ENCODE results near the gene SLC16A3. TPM values are rescaled to one million over a fixed set of nuclear protein-coding genes. Genes with fewer than 3 reads are reported as not detected.

Gene SLC16A3
- total RNA-seq, 1 donor from 2014 or later = 142 TPM

DNA sequence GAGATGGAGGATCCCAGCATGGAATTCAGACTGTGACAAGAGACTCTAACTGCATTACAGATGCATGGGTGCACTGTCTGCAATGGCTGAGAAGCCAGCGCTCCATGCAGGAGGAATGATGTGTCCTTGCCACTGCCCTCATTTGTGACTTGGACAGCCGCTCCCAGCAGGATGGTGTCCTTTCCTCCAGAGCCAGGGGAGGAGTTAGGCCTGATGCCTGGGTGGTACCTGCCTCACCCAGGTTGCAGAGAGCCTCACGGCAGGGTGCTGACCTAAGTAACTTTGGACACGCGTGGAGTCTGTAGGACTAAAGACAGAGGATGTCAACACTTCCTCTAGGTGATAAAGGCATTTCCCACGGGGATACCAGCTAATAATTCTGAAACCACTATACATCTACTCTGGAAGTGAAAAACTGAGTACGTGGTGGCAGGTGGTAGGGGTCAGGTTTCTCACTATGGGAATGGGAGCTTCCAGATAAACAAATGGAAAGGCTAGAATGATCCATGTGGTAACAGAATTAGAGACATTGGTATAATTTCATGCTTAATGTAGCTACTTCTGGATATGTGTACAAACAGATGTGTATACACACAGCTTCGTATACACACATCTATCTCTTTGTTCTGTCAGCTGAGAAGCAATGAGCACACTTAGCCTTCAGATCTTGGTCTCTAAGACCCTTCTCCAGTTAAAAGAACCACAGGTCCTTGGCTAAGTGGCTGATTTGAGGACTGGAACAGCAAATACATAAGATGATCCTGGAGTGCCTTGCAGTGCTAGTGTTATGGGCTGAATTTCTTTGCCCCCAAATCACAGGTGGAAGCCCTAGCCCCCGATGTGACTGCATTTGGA lies 58.4 kb downstream of the SLC16A3 start:
- no peak for DNase-seq

DNA sequence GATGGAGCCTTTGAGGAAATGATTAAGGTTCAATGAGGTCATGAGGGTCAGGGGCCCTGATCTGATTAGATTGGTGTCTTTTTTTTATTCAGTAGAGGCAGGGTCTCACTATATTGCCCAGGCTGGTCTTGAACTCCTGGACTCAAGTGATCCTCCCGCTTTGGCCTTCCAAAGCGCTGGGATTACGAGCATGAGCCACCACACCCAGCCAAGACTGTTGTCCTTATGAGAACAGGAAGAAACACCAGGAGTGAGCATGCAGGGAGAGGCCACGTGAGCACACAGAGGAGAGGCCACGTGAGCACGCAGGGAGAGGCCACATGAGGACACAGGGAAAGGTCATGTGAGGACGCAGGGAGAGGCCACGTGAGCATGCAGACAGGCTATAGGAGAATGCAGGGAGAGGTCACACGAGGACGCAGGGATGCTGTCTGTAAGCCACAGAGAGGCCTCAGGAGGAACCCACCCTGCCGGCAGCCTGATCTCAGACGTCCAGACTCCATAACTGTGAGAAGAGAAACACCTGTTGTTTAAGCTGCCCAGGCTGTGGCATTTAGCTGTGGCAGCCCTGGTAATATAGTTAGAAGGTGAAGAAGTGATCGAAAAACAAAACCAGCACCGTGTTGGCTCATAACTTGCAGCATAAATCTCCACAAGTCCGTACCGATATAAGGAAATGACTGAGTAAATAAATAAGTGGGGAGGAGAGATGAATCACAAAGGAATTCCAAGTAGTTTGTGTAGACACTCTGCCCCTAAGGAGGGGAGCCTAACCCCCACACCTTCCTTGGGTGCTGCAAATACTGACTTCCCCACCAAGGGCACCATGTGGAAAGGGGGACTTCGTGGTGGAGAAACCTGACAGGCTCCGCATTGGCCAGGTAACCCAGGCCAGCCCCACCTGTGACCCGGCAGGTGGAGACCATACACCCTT lies 59.3 kb downstream of the SLC16A3 start:
- no peak for DNase-seq

Other genes with a start within 250 kb of the SLC16A3 start
- 31.2 TPM for gene CENPX, start 206.2 kb upstream of the SLC16A3 start, total RNA-seq
- gene LRRC45, start 205.7 kb upstream of the SLC16A3 start, total RNA-seq = 8.5 TPM
- 7.4 TPM for gene RAC3, start 197.4 kb upstream of the SLC16A3 start, total RNA-seq
- gene DCXR, start 191.3 kb upstream of the SLC16A3 start, total RNA-seq = 36.7 TPM
- 35.7 TPM for gene RFNG, start 177.2 kb upstream of the SLC16A3 start, total RNA-seq
- 70.5 TPM for gene GPS1, start 177.1 kb upstream of the SLC16A3 start, total RNA-seq
- 45.1 TPM for gene DUS1L, start 163.2 kb upstream of the SLC16A3 start, total RNA-seq
- gene FASN, start 130.8 kb upstream of the SLC16A3 start, total RNA-seq = 33.8 TPM
- 24.7 TPM for gene CCDC57, start 16.2 kb upstream of the SLC16A3 start, total RNA-seq
- gene CSNK1D, start 44.7 kb downstream of the SLC16A3 start, total RNA-seq = 72.8 TPM
- 0.72 TPM for gene CD7, start 88.6 kb downstream of the SLC16A3 start, total RNA-seq
- 12.6 TPM for gene SECTM1, start 104.7 kb downstream of the SLC16A3 start, total RNA-seq
- gene TEX19, start 130.2 kb downstream of the SLC16A3 start, total RNA-seq = not detected
- 5.8 TPM for gene UTS2R, start 142.7 kb downstream of the SLC16A3 start, total RNA-seq
- 26.4 TPM for gene HEXD, start 189.3 kb downstream of the SLC16A3 start, total RNA-seq
- gene OGFOD3, start 189.5 kb downstream of the SLC16A3 start, total RNA-seq = 22.8 TPM
- 36.6 TPM for gene CYBC1, start 221.7 kb downstream of the SLC16A3 start, total RNA-seq
- gene NARF, start 229.7 kb downstream of the SLC16A3 start, total RNA-seq = 73.0 TPM